ENCODE results near the gene HOXC4.
"Not testable (repeated sequence)": the region's sequence is repeated elsewhere in the genome, so short reads cannot be mapped to it uniquely, and the experiment has no call there.

The HOXC4 gene

DNA sequence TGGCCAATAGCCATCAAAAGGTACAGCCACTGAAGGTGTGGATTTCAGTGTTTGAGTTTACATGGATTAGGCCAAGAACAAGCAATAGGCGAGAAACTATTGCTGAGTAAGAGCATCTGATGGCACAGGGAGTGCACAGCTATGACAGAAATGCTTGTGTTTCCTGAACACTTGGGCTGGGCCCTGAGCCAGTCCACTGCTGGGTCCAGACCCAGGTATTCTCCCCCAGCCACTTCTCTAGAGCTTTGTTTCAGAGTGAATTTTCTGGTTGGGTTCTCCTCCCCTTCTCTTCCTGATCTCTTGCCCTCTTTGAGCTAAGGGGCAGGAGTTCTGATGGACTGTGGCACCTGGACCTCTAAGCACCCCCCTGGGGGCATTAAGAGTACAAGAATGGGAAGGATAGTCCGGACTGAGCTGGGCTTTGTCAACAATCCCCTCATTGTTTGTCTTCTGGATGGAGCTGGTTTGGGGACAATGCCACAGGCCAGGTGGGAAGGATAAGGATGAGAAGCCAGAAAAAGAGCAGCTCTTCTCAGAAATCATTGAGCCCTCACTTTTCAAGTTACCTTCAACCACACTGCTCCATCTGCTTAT is 12.4 kb upstream of the HOXC4 start:
- DNase-seq (ENCODE audit: low spot score) = no peak

- DNase-seq (ENCODE audit: low spot score) = not testable (repeated sequence)
Observed at GRCh38 chr12:54042033-54042432, 11.6 kb upstream of the HOXC4 start.

- no peak for DNase-seq (ENCODE audit: low spot score)
Observed at GRCh38 chr12:54042970-54043853, 10.4 kb upstream of the HOXC4 start.

- DNase-seq (ENCODE audit: low spot score) = no peak
Observed at GRCh38 chr12:54044425-54045103, 9.1 kb upstream of the HOXC4 start.

DNA sequence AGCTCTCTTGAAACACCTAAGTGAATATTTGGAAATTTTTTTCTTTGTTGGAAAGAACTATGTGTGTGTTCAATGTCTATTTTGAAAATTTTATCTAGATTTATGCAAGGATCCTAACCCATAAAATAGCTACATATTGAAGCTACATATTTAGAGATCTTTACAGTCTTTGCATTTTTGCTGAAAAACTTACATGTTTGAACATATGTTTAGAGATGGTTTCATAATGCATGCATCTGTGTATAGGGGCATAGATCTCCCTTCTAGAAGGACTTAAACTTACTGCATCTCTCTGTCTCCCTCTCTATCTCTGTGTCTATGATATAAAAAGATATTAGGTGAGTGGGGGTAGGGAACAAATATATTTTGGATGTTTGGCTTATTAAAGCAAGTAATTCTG is 8.2 kb upstream of the HOXC4 start:
- no peak for DNase-seq (ENCODE audit: low spot score)

DNA sequence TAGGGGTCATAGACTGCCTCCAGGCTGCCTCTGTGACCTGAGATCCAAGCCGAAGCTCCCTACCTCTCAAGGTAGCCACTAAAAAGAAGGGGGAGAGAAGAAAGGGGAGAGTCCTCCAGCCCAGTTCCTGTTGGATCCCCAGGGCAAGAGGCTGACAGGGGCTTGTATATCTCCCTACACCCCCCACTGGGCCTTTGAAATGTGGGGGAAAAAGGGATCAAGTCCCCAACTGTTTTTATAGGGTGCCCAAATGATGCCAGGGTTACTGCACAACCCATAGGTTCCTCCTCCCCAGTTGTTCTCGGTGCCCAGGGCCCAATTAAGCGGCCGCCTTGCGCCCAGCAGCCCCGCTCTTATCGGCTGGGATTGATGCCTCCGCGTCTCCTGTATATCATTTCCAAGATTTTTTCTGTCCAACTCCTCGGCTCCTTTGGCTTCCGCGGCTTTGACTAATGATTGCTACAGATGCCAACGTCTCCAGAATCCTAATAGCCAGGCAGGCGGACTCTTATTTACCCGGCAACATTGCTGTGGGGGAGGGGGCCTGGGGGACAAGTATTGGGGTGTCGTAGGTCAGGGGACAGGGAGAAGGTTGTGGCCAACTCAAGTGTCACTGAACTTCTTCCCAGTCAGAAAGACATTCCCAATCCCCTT is 7.6 kb upstream of the HOXC4 start:
- no peak for DNase-seq (ENCODE audit: low spot score)

DNA sequence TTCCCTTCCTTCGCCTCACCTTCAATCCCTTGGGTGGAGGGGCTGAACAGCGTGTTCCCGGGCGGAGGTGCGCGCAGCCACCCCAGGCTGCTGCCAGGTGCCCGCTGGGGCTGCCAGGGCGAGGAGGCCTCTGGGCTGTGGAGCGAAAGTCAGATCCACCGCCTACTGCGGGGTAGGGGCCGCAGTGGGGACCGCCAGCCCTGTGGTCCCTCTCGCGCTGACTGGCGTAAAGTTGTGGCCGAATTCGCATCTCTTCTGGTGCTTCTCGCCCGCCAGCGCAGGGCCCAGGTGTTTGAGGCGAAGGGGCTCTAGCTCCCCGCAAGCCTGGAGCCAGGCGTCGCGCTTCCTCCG is 6.9 kb upstream of the HOXC4 start:
- no peak for DNase-seq (ENCODE audit: low spot score)

DNA sequence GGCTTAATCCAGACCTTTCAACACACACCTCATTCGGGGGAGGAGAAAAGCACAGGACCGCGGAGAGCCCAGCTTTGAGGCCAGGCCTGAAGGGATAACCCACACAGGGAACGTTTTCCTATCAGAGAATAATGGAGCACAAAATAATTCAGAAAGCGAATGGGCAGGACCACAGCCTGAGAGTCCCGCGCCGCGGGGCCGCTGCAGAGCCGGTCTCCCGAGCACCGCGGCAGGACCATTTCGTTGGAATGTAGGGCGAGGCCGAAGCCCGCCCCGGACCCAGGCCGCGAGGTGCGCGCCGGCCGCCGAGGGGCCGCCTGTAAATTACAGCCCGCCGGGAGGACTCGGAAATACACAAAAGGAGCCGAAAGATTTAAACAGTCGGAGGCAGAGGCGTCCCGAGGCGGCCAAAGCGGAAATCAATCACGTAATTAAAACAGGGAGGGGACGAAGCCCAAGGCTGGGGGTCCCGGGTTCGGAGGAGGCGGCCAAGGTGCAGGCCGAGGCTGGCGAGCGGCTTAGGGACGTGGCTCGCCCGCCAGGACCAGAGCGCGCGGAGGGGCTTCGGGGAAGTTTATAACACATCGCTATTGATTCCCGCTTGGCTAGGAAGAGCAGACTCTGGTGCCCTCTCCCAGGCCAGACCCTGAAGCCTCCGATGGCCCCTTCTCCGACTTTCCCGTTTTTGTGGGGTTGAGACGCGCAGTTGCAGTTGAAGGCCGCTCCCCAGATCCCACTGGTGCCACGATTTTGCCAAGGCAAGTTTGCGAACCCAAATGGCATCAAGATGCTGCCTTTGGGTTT is 6.3 kb upstream of the HOXC4 start:
- DNase-seq (ENCODE audit: low spot score) = no peak

DNA sequence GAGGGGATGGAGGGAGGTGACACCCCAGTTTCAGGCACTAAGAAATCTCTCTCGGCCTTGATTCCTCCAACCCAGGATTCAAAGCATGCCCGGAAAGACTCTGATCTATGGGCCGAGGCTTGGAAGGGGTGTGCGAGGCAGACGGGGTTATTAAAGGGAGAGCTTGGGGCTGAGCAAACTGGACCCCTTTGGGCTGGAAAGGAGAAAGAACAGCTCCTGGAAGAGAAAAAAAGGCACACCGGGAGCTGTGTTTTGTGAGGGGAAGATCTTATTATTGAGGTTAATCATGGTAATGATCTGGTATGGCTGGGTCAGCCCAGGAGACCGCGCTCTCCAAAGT is 5.7 kb upstream of the HOXC4 start:
- no peak for DNase-seq (ENCODE audit: low spot score)

DNA sequence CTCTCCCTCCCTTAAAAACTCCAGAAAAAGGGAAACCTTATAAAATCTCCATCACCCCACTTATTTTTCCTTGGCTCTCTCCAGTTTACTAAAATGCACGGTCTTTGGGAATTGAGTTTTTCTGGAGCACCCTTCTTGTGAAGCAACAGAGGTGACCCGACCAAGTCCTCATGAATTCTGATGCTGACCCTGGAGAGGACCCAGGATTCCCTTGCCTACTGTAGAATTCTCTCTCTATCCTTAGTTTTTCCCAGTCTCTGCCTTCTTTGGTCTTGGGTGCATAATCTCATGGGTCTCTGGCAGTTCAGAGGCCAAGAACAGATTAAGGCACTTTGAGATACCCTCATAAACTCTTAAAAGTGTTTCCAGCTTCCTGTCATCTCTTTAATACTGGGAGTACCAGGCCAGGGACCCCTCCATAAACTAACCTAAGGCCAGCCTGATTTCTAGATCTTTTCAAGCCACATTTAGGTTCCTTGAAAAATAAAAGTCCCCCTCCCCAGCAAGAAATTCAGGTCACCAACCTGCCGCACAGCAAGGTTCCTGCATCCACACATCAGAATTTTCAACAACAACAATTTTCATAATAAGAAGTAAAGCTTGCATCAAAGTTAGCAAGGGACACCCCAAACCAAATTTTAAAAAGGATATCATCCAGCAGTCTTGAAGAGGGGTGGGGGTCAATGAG is 5.1 kb upstream of the HOXC4 start:
- no peak for DNase-seq (ENCODE audit: low spot score)

GRCh38 chr12:54049108-54049507 is 4.5 kb upstream of the HOXC4 start:
- no peak for DNase-seq (ENCODE audit: low spot score)

GRCh38 chr12:54050482-54050810 is 3.2 kb upstream of the HOXC4 start:
- no peak for DNase-seq (ENCODE audit: low spot score)

DNA sequence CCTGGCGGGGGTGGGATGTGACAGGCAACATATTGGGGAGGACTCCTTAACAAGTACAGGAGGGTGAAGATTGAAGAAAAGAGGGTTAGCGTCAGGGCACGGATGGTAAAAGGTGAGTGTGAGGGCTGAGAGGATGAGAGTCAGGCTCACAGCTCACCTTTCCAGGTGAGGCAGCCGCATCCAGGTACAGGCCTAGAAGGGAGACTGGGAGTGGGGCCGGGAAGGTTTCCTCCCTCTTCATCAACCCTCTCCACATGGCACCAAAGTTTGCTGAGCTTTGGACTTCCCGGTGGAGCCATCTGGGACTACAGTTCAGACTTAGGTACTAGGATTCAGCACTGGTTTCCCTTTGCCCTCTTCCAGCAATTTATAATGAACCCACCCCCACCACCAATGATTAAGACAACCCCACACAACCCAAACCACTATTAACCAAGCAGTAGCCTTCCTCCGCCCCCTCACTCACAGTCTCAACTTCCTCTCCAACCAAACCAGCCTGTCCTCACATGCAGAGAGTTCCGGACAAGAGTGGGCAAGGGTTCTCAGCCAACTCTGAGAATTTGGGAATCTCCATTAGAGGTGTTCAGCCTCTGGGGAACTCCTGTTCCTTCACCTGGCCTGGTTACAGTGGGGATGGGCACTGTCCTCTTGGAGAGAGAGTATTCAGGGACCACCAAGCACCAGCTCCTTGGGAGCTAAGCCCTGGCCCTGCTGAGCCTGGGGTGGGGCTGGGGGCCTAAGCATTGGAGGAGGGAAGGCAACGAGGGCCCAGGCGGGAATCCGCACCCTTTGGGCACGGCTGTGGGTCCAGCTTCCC is 2.4 kb upstream of the HOXC4 start:
- DNase-seq (ENCODE audit: low spot score) = no peak

DNA sequence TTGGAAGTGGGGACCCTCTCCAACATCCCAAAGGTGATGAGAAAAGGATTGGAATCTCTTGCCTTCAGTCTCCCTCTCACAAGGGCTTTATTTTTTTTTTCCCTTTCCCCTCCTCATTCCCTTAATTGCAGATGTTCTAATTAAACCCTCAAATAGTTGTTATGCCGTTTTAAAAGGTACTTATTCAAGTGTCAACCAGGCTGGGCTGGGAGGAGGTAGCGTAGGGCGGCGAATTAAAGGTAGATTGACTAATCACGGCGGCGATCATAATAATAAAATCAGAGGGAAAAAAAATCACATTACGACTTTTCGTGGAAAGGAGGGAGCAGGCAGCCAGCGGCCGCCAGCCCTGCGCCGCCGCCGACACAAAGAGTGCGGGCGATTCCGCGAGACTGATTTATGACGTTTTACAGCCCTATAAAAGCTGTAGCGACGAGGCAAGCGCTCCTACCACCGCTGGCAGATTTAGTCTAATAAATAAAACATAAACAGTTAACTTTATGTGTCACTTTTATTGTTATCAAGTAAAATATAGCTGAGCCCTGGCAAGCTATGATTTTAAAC is 1.7 kb upstream of the HOXC4 start:
- no peak for DNase-seq (ENCODE audit: low spot score)

GRCh38 chr12:54052438-54053002 is 1.1 kb upstream of the HOXC4 start:
- no peak for DNase-seq (ENCODE audit: low spot score)

DNA sequence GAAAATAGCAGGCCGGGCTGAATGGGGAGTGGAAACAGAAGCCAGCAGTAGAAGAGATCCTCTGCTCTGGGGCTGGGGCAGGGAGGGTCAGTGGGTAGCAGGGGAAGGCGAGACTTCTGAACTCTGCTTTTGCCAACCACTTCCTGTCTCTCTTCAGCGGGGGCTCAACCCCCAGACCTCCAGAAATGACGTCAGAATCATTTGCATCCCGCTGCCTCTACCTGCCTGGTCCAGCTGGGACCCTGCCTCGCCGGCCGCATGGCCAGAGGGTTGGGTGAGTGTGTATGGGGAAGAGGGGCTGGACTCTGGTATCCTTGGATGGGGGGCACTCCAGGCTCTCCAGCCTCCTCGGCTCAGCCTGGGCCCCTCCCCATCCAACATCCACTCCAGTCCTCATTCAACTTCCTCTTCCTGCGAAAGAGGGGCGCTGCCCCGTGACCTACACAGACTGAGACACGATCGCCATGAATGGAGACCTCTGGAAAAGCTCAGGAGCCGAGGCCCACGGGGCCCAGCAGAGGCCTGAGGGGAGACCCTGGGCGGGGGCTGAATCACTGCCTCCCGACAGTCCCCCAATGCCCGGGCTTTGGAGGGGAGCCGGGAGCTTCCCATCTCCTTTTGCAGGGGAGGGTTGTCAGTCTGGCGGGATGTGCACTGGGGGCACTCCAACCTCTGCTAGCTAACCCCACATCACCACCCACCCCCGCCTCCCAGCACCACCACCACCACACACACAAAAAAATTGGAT is 458 bp upstream of the HOXC4 start:
- no peak for DNase-seq (ENCODE audit: low spot score)

GRCh38 chr12:54054742-54055194 is 1.1 kb downstream of the HOXC4 start:
- DNase-seq (ENCODE audit: low spot score) = no peak

- DNase-seq (ENCODE audit: low spot score) = no peak
Observed at GRCh38 chr12:54055552-54055951, 1.9 kb downstream of the HOXC4 start.

DNA sequence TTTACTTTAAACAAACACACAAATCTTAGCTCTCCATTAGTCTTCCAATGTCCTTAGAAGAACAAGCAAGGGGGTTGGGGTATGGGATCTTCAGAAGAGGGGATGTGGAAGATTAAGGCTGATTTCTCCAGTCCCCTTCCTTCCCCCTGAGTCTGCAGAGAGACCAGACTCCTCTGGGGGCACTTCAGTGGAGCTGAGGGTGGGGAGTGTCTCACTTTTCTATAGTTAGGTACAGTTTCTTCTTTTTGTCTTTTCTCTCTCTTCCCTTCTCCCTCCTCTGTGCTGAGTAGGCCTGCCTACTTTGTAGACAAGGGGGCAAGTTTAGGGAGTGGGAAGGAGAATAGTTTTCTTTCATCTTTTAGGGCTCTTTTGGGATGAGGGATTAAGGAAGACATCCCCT is 2.5 kb downstream of the HOXC4 start:
- no peak for DNase-seq (ENCODE audit: low spot score)

Data from RKO (cell line).